ENCODE results near the gene BASP1. TPM values are rescaled to one million over a fixed set of nuclear protein-coding genes. Genes with fewer than 3 reads are reported as not detected.

Gene BASP1
- total RNA-seq, 2 donors from 2014 or later: 6.2 to 9.4 TPM

DNA sequence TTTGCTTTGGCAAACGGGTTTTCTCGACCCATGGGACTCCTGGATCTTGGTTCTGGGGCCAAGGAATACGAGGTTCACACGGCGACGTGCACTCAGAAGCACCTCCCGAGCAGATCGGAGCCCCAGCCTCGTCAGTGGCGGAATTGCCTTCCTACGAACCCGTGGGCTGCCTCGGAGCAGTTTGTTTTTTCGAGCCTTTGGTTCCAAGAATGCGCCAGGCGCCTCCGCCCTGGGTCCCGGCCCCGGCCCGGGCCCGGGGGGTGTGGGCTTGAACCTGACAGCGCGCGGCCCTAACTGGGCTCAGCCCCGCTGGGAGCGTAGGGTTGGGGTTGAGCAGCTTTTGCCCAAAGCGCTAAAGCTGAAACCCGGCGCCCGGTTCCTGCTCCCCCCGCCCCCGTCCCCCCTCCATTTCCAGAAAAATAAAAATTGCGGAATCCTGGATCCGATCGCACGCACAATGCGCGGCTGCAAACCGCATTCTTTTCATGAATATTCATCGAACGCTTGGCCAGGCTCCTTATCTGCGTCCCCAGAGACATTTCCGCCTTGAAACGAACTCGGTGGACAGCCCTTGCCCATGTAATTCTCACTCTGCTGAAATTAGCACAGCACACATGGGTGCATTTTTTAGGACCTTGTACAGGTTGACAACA, 1.0 kb downstream of the BASP1 start:
- ATAC-seq (peak; percentile 21 to 32), DNase-seq (peak; percentile 58)
- intact Hi-C loops (cut with DNase I): no loop called here

GRCh38 chr5:17219006-17219422, 1.6 kb downstream of the BASP1 start:
- intact Hi-C loops (cut with DNase I): no loop called here
- ATAC-seq: no peak
- DNase-seq: no peak

DNA sequence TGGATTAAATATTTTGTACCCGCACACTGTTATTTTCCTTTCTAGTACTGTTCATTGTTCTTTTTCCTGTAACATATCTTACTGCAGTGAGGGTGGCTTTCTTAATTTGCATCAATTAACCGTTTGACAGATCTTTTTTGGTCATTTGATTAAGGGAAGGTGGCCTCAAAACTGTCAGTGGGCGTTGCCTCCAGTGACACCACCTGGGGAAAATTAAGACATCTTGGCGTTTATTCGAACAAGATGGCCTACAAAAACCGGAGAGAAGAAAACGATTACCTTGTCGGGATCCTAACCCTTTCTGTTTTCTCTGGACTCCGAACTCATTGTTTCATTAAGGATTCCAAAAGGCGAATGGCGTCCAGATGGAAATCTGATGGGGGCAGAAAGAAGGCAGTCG, 2.0 kb downstream of the BASP1 start:
- intact Hi-C loops (cut with DNase I): no loop called here
- ATAC-seq: no peak
- DNase-seq: no peak

GRCh38 chr5:17219992-17220391, 2.6 kb downstream of the BASP1 start:
- ATAC-seq (no peak), DNase-seq (no peak)
- intact Hi-C loops (cut with DNase I): loop anchor here in 1 of 2 donors (10.0 kb wide), 1 partner anchor 1095 kb away; no protein-coding TSS in a partner anchor

GRCh38 chr5:17220469-17220868, 3.0 kb downstream of the BASP1 start:
- ATAC-seq (no peak), DNase-seq (no peak)
- intact Hi-C loops (cut with DNase I): loop anchor here in 1 of 2 donors (10.0 kb wide), 1 partner anchor 1094 kb away; no protein-coding TSS in a partner anchor

DNA sequence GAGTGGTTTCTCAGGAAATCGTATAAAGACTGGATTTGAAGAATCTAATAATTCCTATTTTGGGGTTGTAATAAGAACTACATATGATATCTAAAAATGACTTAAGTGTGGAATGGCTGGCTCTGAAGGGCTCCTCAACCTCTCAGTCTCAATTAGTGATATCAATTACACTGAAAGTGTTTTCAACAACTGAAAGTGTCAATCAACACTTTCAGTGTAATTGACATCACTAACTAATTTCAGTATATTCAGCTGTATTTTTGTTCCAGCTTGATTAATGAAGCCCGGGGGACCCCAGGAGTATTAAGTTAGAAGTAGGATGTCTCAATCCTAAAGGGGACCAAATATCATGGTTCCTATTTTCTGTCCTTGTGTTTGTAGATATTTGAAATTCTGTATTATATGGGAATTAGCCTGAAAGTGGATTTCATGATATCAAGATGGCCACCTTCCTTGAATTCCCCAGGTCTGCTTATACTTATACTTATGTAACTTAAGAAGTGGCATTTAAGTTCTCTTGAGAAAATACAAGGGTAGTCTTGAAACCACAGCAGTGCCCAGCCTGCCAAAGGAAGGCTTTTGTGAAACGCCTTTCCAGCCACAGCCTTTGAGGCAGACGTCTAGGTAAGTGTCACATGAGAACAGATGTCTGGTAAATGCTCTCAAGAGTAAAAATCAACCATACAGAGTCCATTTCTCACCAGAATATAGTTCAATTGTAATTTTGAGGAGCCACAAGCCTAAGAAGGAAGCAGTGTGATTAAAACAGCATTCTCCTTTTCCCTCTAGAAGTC, 4.6 kb downstream of the BASP1 start:
- no peak for DNase-seq
- intact Hi-C loops (cut with DNase I): loop anchor here in 1 of 2 donors (10.0 kb wide), 1 partner anchor 1093 kb away; no protein-coding TSS in a partner anchor
- no peak for ATAC-seq

- intact Hi-C loops (cut with DNase I): loop anchor here in 1 of 2 donors (10.0 kb wide), 1 partner anchor 1092 kb away; no protein-coding TSS in a partner anchor
- no peak for DNase-seq
- no peak for ATAC-seq
These were observed 5.2 kb downstream of the BASP1 start for GRCh38 chr5:17222664-17223063.

DNA sequence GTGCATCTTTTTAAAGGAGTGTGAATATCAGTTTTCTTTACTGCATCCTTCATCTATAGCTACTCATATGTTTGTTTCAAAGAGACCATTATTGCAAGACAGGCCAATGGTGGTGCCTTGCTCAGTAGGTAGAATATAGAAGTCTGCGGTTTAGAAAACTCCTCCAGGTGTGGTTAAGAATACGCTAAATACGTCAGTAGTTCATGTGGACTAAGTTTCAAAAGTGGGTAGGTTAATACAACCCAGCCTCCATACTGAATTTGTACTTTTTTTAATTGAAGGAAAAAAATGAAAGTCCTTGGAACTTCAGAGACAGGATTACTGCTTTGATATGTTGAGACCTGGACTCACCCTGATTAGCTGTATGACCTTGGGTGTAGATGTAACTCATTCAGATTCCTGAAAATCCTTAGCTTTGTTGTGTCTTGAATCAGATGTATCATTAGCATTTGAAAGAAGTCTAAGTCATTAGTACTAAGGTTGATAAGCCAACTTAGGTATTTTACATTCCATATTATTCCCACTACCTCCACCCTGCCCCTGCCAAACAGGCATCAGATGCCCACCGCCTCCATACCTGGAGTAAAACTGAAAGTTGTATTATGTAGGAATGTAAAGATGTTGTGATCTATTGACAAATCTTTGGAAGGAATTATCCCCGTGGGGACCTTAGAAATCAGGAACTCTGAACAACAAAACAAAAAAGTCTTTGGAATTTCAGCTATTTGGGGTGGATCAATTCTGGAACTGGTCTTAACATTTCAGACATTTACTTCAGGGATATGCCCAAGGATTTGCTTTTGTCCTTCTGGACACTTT, 6.1 kb downstream of the BASP1 start:
- ATAC-seq: no peak
- intact Hi-C loops (cut with DNase I): loop anchor here in 1 of 2 donors (10.0 kb wide), 1 partner anchor 1091 kb away; no protein-coding TSS in a partner anchor
- no peak for DNase-seq

GRCh38 chr5:17224858-17225511, 7.6 kb downstream of the BASP1 start:
- no peak for DNase-seq
- intact Hi-C loops (cut with DNase I): loop anchor here in 1 of 2 donors (10.0 kb wide), 1 partner anchor 1090 kb away; no protein-coding TSS in a partner anchor
- ATAC-seq: peak in 1 of 2 donors; percentile 25

DNA sequence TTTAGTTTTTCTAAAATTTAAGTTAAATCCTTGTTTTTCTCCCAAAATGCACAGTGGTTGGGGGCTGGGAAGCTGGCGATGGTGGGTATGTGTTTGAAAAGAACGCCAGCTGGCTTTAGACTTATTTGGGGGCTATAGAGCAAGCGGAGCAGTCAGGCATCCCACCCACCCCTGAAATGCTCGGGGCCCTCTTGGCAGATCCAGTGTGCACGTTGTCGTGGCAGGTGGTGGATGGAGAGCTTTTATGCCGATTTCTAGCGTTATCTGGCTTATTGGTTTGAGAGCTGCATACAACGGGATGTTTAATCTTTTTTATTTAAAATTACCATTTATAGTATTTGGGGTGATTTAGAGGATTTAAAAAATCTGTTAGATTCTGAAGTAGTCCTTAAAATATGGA, 8.1 kb downstream of the BASP1 start:
- ATAC-seq (no peak), DNase-seq (no peak)
- intact Hi-C loops (cut with DNase I): loop anchor here in 1 of 2 donors (10.0 kb wide), 1 partner anchor 1089 kb away; no protein-coding TSS in a partner anchor

GRCh38 chr5:17227868-17228267, 10.4 kb downstream of the BASP1 start:
- no peak for ATAC-seq
- DNase-seq: no peak
- intact Hi-C loops (cut with DNase I): loop anchor here in 1 of 2 donors (10.0 kb wide), 1 partner anchor 1087 kb away; no protein-coding TSS in a partner anchor

DNA sequence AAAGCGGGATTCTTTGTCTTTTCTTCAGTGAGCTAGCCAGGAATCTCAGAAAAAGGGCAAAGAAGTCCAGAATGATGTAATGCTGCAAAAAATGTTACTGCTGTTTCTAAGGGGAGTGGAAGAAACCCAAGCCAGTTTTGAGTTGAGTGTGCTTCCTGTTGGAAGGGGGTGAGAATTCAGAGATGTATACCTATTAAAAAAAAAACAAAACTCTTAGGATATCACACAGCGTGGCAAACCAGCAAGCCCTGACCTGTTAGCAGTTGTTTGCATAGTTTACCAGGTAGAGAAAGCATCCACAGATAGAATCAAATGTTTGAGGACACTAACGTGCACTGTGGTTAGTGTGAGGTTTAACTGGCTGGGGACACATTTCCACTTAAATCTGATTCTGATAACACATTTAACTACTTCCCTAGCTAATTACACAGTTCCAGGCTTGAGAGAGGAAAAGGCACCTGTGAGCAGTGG, 11.4 kb downstream of the BASP1 start:
- DNase-seq: no peak
- peak in 1 of 2 donors; percentile 65 for ATAC-seq
- intact Hi-C loops (cut with DNase I): loop anchor here in 1 of 2 donors (10.0 kb wide), 1 partner anchor 1086 kb away; no protein-coding TSS in a partner anchor

DNA sequence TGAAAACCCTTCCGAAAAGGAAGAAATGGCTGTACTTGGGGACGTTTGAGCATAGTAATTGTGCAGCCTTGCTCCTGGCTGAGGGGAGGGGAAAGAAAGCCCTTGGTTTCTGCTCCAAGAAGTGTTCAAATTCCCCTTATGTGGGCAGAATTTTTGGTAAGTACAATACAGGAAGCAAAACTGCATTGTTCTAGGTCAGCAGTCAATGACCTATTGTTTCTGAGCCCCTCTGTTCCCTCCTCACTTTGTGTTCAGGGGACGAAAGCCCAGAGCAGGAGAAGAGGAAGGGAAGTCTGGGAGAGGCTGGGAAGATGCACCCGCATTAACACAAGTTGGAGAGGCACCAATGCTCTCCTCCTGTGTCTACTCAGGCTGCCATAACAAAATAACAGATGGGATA, 11.9 kb downstream of the BASP1 start:
- DNase-seq (no peak), ATAC-seq (peak in 1 of 2 donors; percentile 48)
- intact Hi-C loops (cut with DNase I): loop anchor here in 1 of 2 donors (10.0 kb wide), 1 partner anchor 1085 kb away; no protein-coding TSS in a partner anchor

- intact Hi-C loops (cut with DNase I): no loop called here
- no peak for DNase-seq
- no peak for ATAC-seq
These were observed 12.8 kb downstream of the BASP1 start for GRCh38 chr5:17230191-17230590.

DNA sequence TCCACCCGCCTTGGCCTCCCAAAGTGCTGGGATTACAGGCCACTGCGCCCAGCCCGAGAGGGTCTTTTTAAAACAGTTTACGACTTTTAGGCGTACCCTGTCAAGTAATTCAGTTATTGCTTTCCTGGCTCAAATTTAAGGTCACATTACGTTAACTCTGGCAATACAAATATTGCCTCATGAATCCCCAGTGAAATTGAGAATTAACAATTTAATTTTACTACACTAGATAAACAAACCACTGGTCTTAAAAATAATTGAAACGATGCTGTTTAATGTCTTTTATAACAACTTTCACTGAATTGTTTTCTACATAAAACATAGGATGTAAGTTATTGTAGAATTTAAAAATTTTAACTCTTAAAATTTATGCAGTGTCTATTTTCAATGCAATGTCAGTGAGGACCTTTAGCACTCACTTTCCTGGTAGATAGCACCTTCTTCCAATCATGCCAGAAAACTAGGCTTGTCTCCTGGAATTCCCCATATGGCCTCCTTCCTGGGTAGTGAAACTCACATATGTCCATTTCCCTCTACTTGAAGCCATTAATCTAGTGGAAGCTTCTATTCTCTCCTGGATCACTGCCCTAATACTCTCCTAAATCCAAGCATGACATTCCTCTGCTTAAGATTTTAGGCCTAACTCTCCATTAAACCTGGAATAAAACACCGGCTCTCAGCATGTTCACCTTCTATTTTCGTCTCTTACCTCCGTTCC, 13.5 kb downstream of the BASP1 start:
- no peak for ATAC-seq
- intact Hi-C loops (cut with DNase I): no loop called here
- no peak for DNase-seq

DNA sequence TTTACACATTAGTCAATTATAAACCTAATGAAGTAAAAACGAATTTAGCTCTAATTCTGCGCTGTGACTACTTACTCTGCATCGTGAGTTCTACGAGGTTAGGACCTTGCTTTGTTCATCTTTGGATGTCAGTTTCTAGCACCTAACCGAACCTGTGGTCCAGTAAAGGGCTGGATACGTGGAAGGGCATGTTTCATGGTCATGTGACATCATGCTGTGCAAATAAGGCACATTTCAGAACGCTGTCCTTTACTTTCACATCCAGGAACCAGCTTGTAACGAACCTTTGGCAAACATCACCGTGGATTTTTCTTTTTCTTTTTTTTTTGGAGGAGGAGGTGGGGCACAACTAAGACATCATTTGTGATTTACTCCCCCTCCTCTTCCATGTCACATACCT, 15.0 kb downstream of the BASP1 start:
- intact Hi-C loops (cut with DNase I): no loop called here
- ATAC-seq (no peak), DNase-seq (no peak)

DNA sequence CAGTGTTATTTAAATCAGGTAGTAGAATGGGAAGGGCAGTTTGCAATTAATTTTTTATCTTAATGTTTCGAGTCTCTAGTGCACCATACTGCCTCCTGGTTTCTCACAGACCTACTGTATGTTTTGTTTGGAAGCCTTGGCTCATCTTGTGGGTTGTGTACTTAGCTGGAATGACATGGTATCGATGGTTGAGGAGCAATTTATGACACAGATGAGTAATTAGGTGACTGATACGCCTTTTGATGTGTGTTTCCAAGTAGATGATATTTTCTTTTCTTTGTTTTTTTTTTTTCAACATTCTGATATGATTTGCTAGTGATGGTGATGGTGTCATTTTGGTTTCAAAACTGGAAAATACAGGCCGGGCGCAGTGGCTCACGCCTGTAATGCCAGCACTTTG, 16.1 kb downstream of the BASP1 start:
- no peak for ATAC-seq
- no peak for DNase-seq
- intact Hi-C loops (cut with DNase I): no loop called here

GRCh38 chr5:17234374-17234773, 16.9 kb downstream of the BASP1 start:
- no peak for ATAC-seq
- intact Hi-C loops (cut with DNase I): no loop called here

More at GRCh38 chr5:17234374-17234773, 16.9 kb downstream of the BASP1 start:
- DNase-seq: no peak
